Measurements from ENCODE around the gene FBXL5. TPM values are rescaled to one million over a fixed set of nuclear protein-coding genes. Genes with fewer than 3 reads are reported as not detected.

Gene FBXL5
- total and polyA plus RNA-seq, 11 donors, result 32.7 to 112 (median 81.5) TPM

- no peak overlapping the region for H3K27ac ChIP-seq
- peaks cover 0 to 95% (median 21%) of the 10 kb centered on the region in 9 donors for H3K36me3 ChIP-seq
- WGBS, 4 donors, result 93 to 97% (median 95%) methylated on average over 4 of the region's 4 CpGs
- no peak overlapping the region for H3K4me3 ChIP-seq
- no peaks in the 10 kb centered on the region for H3K27me3 ChIP-seq
- intact Hi-C loops (cut with DNase I), result no loop called here
- no peak for DNase-seq
- peaks cover 0 to 5% (median 0%) of the 10 kb centered on the region in 12 donors for H3K4me1 ChIP-seq
- no peaks in the 10 kb centered on the region for H3K9me3 ChIP-seq
- ATAC-seq, result no peak
- TF ChIP-seq POLR2A (IDR thresholded peaks at IDR 0.05) (no peak), CTCF (IDR thresholded peaks at IDR 0.05) (no peak)
Observed at GRCh38 chr4:15556511-15557092, 98.6 kb downstream of the FBXL5 start.

Other genes starting within 250 kb of the FBXL5 start
- gene C1QTNF7, start 227.3 kb downstream of the FBXL5 start, total RNA-seq, result 1 to 10 TPM in 5 of 9 donors, under 1 TPM in 4; 0.35 to 4.3 (median 1.7) TPM
- under 1 TPM; 0.21 to 0.84 TPM for gene C1QTNF7, start 227.3 kb downstream of the FBXL5 start, polyA plus RNA-seq
- gene CC2D2A, start 185.5 kb downstream of the FBXL5 start, total RNA-seq, result 10 to 100 TPM in 3 of 9 donors, 1 to 10 TPM in 6; 3.1 to 14.4 (median 9.0) TPM
- gene CC2D2A, start 185.5 kb downstream of the FBXL5 start, polyA plus RNA-seq, result 1 to 10 TPM; 3.4 to 5.6 TPM
- gene FAM200B, start 26.5 kb upstream of the FBXL5 start, total RNA-seq, result 10 to 100 TPM; 23.2 to 37.7 (median 32.2) TPM
- gene FAM200B, start 26.5 kb upstream of the FBXL5 start, polyA plus RNA-seq, result 10 to 100 TPM; 25.0 to 33.9 TPM
- 10 to 100 TPM in 1 of 9 donors, 1 to 10 TPM in 8; 1.3 to 18.4 (median 2.1) TPM for gene BST1, start 47.7 kb upstream of the FBXL5 start, total RNA-seq
- 1 to 10 TPM; 1.9 to 2.5 TPM for gene BST1, start 47.7 kb upstream of the FBXL5 start, polyA plus RNA-seq
- gene CD38, start 123.0 kb upstream of the FBXL5 start, total RNA-seq, result 10 to 100 TPM in 3 of 9 donors, 1 to 10 TPM in 6; 1.0 to 12.4 (median 3.0) TPM
- gene CD38, start 123.0 kb upstream of the FBXL5 start, polyA plus RNA-seq, result 1 to 10 TPM; 1.8 to 2.1 TPM